ENCODE results near the gene RPS5.
"Not testable (repeated sequence)": the region's sequence is repeated elsewhere in the genome, so short reads cannot be mapped to it uniquely, and the experiment has no call there.

The RPS5 gene

DNA sequence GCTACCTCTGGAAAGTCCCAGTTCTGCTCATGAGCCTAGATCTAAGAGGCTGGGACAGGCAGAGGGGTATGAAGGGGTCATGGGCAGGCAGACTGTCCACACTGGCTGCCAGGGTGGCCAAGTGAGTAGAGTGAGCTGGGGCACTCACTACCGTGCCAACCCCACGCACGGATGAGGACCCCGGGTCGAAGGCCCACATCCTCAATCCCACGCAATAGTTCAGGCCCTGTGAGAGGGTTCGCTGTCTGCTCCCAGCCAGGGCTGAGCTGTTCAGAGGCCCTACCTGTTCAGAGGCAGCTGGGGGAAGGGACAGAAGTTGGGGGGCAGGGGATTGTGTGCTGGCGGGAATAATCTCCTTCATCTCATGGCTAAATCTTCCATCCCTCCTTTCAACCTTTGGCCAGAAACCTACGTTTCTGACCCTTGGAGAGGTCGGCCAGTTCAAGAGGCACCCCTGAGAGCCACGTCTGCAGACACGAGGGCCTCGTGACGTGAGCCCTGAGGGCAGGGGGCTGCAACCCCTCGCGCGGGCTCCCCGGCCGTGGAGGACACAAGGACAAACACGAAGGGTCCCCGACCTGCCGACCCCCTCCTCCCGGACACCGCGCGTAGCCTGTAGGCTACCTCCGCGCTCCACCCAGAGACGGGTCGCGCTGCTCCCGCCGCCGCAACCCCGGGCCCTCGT, 1.0 kb upstream of the RPS5 start:
- no peak for DNase-seq

DNA sequence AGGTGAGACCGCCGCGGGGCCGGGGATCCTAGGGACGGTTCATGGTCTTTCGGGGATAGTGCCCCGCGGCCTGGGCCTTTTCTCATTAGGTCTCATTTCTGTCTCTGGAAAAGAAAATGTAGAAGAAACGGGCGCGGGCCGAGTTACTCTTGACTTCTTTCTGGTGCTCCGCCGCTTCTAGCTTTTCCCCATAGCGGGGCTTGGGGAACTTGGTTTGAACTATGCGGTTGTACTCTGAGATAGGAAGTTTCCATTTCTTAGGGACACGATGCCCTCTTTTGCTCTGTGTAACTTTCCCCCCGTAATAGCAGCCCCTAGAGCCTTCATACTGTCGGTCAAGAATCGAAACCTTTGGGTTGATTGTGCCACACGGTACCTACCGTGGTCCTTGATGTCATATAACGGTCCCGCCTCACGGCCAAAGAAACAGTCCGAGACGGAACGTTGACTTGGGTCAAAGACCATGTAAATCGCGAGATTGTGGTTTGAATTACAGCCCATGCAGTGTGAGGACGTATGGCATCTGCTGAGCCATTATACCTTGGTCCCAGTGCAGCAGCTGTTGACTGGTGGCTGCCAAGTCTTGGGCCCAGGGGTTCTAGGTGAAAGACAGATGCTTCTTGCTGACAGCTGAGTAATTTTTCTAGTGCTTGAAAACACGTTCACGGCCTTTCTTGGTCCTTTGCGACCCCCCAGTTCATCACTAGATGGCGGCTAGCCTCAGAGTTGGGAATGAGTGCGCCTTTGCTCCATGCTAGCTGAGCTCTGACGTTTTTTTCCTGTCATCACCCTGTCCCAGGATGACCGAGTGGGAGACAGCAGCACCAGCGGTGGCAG, 487 bp downstream of the RPS5 start:
- DNase-seq, result no peak

DNA sequence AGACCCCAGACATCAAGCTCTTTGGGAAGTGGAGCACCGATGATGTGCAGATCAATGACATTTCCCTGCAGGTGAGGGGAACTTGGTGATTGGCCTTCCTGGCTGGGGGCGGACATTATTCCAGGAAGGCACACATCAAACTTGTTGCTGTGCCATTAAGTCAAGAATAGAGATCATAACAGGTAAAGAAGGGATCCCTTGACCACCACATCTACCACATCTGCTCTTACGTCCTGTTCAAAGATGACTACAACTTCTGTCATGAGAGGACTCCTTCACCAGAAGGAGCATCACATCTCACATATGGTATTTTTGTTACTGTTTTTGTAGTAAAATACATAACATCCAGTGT, 1.1 kb downstream of the RPS5 start:
- no peak for DNase-seq

DNA sequence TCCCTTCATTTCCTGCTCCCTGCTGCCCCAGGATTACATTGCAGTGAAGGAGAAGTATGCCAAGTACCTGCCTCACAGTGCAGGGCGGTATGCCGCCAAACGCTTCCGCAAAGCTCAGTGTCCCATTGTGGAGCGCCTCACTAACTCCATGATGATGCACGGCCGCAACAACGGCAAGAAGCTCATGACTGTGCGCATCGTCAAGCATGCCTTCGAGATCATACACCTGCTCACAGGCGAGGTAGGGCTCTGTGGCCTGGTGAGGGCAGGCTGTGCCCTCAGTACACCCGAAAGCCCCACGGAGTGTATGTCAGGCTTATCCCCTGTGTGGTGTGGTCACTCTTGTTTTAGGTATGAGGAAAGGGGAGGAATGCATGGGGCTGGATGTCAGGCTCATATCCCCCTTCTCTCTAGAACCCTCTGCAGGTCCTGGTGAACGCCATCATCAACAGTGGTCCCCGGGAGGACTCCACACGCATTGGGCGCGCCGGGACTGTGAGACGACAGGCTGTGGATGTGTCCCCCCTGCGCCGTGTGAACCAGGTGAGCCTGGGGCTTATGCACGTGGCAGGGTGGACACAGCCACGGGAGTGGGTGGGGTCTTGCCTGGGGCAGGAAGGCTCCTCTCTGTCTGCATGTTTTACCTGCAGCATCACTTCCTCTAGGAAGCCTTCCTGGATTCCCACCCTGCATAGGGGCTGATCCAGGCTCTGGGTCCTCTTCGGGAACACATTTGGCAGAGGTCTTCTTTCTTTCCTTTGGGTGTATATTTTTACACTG, 6.1 kb downstream of the RPS5 start:
- DNase-seq, result no peak

- no peak for DNase-seq
These were observed 6.6 kb downstream of the RPS5 start for GRCh38 chr19:58393725-58394033.

DNA sequence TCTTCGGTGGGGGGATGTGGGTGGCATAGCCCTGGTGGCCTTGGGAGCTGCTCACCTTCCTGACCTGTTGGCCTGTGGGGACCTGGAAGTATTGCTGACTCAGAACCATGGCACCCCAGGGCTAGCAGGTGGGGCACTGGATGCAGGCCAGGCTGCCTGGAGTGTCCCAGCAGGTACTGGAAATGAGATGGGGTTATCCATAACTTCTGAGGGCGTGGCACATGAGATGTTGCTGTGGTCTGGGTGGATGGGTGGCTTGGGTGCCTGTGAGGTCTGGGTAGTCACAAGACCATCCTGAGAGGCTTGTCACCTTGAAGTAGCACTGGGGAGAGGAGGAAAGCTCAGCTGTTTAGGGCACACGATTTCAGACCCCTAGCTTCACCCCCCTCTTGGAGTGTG, 7.8 kb downstream of the RPS5 start:
- no peak for DNase-seq

GRCh38 chr19:58395220-58395978, 8.3 kb downstream of the RPS5 start, which contains the start of gene RNF225:
RNF225 (plus strand) TSS chr19:58395656; CDS start chr19:58396090, 434 bp downstream.
- no peak for DNase-seq

DNA sequence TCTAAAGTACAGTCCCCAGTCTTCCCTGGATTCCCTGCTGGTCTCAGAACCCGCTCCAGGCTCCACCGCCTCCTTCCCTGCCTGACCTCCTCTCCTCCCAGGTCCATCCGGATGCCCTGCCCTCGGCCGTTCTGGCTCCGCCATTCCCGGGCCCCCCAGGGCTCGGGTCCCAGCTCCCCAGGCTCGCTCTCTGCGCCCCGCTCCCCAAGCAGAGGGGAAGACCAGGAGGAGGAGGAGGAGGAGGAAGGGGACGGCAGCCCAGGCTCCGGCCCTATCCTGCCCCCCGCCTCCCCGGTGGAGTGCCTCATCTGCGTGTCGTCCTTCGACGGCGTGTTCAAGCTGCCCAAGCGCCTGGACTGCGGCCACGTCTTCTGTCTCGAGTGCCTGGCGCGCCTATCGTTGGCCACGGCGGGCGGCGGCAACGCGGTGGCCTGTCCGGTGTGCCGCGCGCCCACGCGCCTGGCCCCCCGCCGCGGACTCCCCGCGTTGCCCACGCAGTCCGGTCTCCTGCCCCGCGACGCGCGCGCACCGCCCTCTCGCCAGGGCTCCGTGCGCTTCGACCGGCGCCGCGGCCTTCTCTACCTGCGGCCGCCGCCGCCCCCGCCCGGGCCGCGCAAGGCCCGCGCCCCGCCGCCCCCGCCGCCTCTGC, 9.0 kb downstream of the RPS5 start:
- no peak for DNase-seq

DNA sequence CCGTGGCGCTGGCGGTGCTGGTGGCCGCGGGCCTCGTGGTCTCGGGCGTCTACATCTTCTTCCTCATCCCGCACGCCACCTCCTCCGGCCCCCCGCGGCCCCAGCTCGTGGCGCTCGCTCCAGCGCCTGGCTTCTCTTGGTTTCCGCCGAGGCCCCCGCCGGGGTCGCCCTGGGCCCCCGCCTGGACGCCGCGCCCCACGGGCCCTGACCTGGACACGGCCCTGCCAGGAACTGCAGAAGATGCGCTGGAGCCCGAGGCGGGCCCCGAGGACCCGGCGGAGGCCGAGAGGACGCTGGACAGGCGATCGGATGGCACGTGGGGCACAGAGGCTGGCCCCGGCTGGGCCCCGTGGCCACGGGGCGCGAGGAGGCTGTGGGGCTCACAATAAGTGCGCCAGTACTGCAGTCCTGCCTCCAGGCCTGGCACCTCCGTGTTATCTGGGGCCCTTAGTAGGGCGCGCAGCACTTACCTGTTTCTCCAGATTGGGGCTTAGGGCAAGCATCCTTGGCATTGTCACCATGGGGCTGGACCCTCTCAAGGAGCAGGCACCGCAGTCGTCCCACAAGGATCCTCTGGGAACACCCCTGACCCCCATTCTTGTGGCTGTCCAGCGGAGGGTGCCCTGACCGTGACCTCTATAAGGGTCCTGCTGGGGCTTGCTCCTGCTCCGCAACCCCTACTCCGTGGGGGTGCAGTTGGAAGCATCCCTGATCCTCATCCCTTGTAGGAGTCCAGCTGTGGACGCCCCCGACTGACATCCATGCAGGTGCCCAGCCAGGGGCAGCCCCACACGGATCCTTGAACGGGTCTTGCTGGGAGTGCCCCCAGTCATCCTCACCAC, 9.8 kb downstream of the RPS5 start:
- no peak for DNase-seq

DNA sequence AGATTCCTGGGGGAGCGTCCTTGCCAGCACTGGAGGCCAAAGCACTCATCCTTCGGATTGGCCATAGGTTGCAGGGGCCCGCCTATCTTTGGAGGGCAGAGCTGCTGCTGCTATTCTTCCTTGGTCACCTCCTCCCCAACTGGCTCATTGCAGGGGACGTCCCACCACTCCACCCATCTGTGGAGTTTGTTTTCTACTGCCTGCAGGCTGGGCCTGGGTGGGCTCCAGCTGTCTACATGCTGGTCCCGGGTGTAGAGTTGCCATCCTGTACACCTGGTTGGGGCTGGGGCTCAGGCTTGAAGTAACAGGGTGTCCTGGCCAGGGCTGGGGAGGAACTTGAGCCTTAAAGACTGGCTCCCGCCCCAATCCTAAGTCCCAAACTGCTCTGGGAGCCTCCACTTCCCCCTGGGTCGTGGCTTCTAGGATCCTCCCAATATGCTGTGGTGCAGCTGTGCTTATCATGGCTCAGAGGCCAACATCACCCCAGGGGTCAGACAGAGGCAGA, 10.5 kb downstream of the RPS5 start:
- DNase-seq, result no peak

- DNase-seq, result no peak
These were observed 11.0 kb downstream of the RPS5 start for GRCh38 chr19:58398087-58398486.

GRCh38 chr19:58398545-58398944, 11.5 kb downstream of the RPS5 start:
- no peak for DNase-seq

- DNase-seq, result no peak
These were observed 12.8 kb downstream of the RPS5 start for GRCh38 chr19:58399903-58400302.

GRCh38 chr19:58400316-58400915, 13.3 kb downstream of the RPS5 start:
- DNase-seq, result no peak

- DNase-seq, result peak; percentile 99
These were observed 14.1 kb downstream of the RPS5 start for GRCh38 chr19:58400916-58401839.

GRCh38 chr19:58401840-58402421, 14.9 kb downstream of the RPS5 start:
- DNase-seq, result no peak

- DNase-seq, result not testable (repeated sequence)
These were observed 16.9 kb downstream of the RPS5 start for GRCh38 chr19:58403920-58404478.

DNA sequence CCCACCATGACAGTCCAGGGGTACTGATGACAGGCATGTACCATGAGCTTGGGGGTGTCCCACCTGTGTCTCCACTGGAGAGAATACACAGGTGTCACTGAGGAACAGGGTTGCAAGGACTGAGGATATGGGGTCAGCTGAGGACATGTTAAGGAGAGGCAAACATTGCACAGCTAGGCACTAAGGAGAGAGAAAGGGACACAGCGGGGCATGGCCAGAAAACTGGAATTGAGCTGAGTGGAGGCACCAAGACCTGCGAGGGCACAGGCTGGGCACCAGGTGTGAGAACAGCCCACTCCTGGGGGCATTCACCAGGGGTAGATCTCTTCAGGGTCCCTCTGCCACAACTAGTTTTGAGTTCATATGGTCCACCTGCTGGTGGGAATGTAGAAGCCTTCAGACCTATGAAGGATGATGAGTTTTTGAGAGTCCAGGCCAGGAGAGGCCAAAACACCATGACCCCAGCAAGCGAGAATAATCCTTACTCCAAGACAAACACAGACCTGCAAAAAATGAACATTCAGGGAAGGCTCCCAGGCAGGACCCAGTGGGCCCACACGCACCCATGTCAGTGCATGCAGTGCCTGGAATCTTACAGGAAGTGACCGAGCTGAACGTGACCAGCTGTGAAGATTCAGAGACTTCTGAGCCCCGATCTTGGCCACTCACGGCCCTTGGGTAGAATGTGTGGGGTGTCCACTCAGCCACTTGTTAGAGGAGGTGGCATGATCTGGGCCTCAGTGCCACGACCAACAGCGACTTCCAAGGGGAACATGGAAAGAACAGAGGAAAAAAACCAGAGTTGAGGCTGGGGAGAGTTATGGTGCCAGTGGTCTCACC, 20.0 kb downstream of the RPS5 start:
- no peak for DNase-seq
